H9 (cell line): ENCODE data around the gene RNF213. TPM values are rescaled to one million over a fixed set of nuclear protein-coding genes. Genes with fewer than 3 reads are reported as not detected.
A peak's percentile ranks its signal among the peaks of the same experiment; 100 is the strongest.

Experiments
- DNase-seq: peaks from one replicate; pipeline ENCODE4 v3.0.0-alpha.2; 2017
- H2AFZ ChIP-seq: one replicate; pipeline ENCODE4 v1.6.1; 2013; ENCODE audit warnings: mild to moderate bottlenecking, low read length, control low read depth, moderate library complexity
- H2AK5ac ChIP-seq: 2 replicates; pipeline ENCODE4 v1.6.1; 2013; ENCODE audit warnings: low read length, control low read depth, mixed read lengths; ENCODE audit not compliant: insufficient read length
- H2BK120ac ChIP-seq: one replicate; pipeline ENCODE4 v1.6.1; 2013; ENCODE audit warnings: low read depth, mild to moderate bottlenecking, low read length, control low read depth, inconsistent platforms; ENCODE audit not compliant: poor library complexity, severe bottlenecking
- H2BK12ac ChIP-seq: 2 replicates; pipeline ENCODE4 v1.6.1; 2013; ENCODE audit warnings: low read length, control low read depth, mixed read lengths, low read depth; ENCODE audit not compliant: insufficient read length
- H2BK15ac ChIP-seq: 2 replicates; pipeline ENCODE4 v1.6.1; 2013; ENCODE audit warnings: low read depth, low read length, control low read depth
- H2BK20ac ChIP-seq: one replicate; pipeline ENCODE4 v1.6.1; 2013; ENCODE audit warnings: low read depth, mild to moderate bottlenecking, low read length, control low read depth, inconsistent platforms; ENCODE audit not compliant: poor library complexity, severe bottlenecking
- H2BK5ac ChIP-seq: 2 replicates; pipeline ENCODE4 v1.6.1; 2013; ENCODE audit warnings: low read length, control low read depth, mixed read lengths; ENCODE audit not compliant: insufficient read length
- H3K14ac ChIP-seq: 2 replicates; pipeline ENCODE4 v1.6.1; 2013; ENCODE audit warnings: low read length, control low read depth; ENCODE audit not compliant: insufficient read depth
- H3K18ac ChIP-seq: 2 replicates; pipeline ENCODE4 v1.6.1; 2013; ENCODE audit warnings: low read depth, mild to moderate bottlenecking, mixed read lengths, low read length, control low read depth; ENCODE audit not compliant: insufficient read length
- H3K23ac ChIP-seq: 2 replicates; pipeline ENCODE4 v1.6.1; 2013; ENCODE audit warnings: low read length, control low read depth, mixed read lengths, low read depth; ENCODE audit not compliant: insufficient read length
- H3K23me2 ChIP-seq: 2 replicates; pipeline ENCODE4 v1.6.1; 2013; ENCODE audit warnings: low read depth, mild to moderate bottlenecking, mixed read lengths, low read length, control low read depth; ENCODE audit not compliant: insufficient read length, poor library complexity, severe bottlenecking
- H3K27ac ChIP-seq: 2 replicates; pipeline ENCODE4 v1.5.1; 2013; ENCODE audit warnings: low read length, control low read depth, mixed read lengths, low read depth; ENCODE audit not compliant: insufficient read length
- H3K27me3 ChIP-seq: 2 replicates; pipeline ENCODE4 v1.6.1; 2013; ENCODE audit warnings: low read length, control low read depth, inconsistent platforms; ENCODE audit not compliant: insufficient read depth
- H3K4ac ChIP-seq: 2 replicates; pipeline ENCODE4 v1.6.1; 2013; ENCODE audit warnings: low read depth, mild to moderate bottlenecking, control low read depth, inconsistent platforms, low read length, moderate library complexity
- H3K4me1 ChIP-seq: 2 replicates; pipeline ENCODE4 v1.6.1; 2013; ENCODE audit warnings: low read length, control low read depth, inconsistent platforms; ENCODE audit not compliant: insufficient read depth
- H3K4me2 ChIP-seq: 2 replicates; pipeline ENCODE4 v1.6.1; 2013; ENCODE audit warnings: low read length, control low read depth, mixed read lengths; ENCODE audit not compliant: insufficient read length, insufficient read depth
- H3K56ac ChIP-seq: 2 replicates; pipeline ENCODE4 v1.6.1; 2013; ENCODE audit warnings: low read depth, mild to moderate bottlenecking, mixed read lengths, low read length, control low read depth; ENCODE audit not compliant: insufficient read length
- H3K79me1 ChIP-seq: 2 replicates; pipeline ENCODE4 v1.6.1; 2013; ENCODE audit warnings: low read depth, mild to moderate bottlenecking, moderate library complexity, low read length, control low read depth, inconsistent platforms; ENCODE audit not compliant: insufficient read depth, poor library complexity, severe bottlenecking
- H3K79me2 ChIP-seq: 2 replicates; pipeline ENCODE4 v1.6.1; 2013; ENCODE audit warnings: low read length, control low read depth, inconsistent platforms; ENCODE audit not compliant: insufficient read depth
- H3K9ac ChIP-seq: 2 replicates; pipeline ENCODE4 v1.6.1; 2013; ENCODE audit warnings: low read length, control low read depth, mixed read lengths; ENCODE audit not compliant: insufficient read length; ENCODE audit errors: extremely low read depth
- H3K9me3 ChIP-seq: one replicate; pipeline ENCODE4 v1.6.1; 2013; ENCODE audit warnings: low read depth, low read length, inconsistent platforms; ENCODE audit not compliant: control insufficient read depth
- H3T11ph ChIP-seq: one replicate; pipeline ENCODE4 v1.6.1; 2013; ENCODE audit warnings: mild to moderate bottlenecking, low read length, control low read depth, inconsistent platforms
- H4K20me1 ChIP-seq: one replicate; pipeline ENCODE4 v1.6.1; 2013; ENCODE audit not compliant: control insufficient read depth, insufficient read length, insufficient read depth
- H4K5ac ChIP-seq: 2 replicates; pipeline ENCODE4 v1.6.1; 2013; ENCODE audit warnings: low read depth, mild to moderate bottlenecking, mixed read lengths, low read length, control low read depth; ENCODE audit not compliant: insufficient read length
- H4K8ac ChIP-seq: replicated peaks from 2 replicates; pipeline ENCODE4 v1.6.1; 2013; ENCODE audit warnings: low read length, control low read depth, mixed read lengths, low read depth; ENCODE audit not compliant: insufficient read length
- H4K91ac ChIP-seq: 2 replicates; pipeline ENCODE4 v1.6.1; 2013; ENCODE audit warnings: low read depth, mild to moderate bottlenecking, moderate library complexity, mixed read lengths, low read length, control low read depth; ENCODE audit not compliant: insufficient read length
- H3K27ac Mint-ChIP-seq, 3 experiments: 2 replicates in 2 of 3; 3 replicates in 1 of 3; pipeline ENCODE4 v1.8.0; 2020 to 2021; ENCODE audit warnings: mixed read lengths in 3 of 3, mild to moderate bottlenecking in 1 of 3, moderate library complexity in 1 of 3
- H3K27me3 Mint-ChIP-seq: 2 replicates; pipeline ENCODE4 v1.8.0; 2021; ENCODE audit warnings: low read depth, mild to moderate bottlenecking, moderate library complexity, mixed read lengths
- H3K36me3 Mint-ChIP-seq, 3 experiments: 2 replicates in 2 of 3; 3 replicates in 1 of 3; pipeline ENCODE4 v1.8.0; 2020 to 2021; ENCODE audit warnings: low read depth in 3 of 3, mixed read lengths in 3 of 3; ENCODE audit not compliant: insufficient read depth in 1 of 3
- H3K4me1 Mint-ChIP-seq, 2 experiments: 2 replicates each; pipeline ENCODE4 v1.8.0; 2020; ENCODE audit warnings: mixed read lengths in 2 of 2
- H3K4me3 Mint-ChIP-seq, 2 experiments: 2 replicates in 1 of 2; 3 replicates in 1 of 2; pipeline ENCODE4 v1.8.0; 2020 to 2021; ENCODE audit warnings: mild to moderate bottlenecking in 2 of 2, mixed read lengths in 2 of 2, moderate library complexity in 1 of 2
- H3K9me3 Mint-ChIP-seq, 2 experiments: 2 replicates in 1 of 2; 3 replicates in 1 of 2; pipeline ENCODE4 v1.8.0; 2020; ENCODE audit warnings: mild to moderate bottlenecking in 2 of 2, mixed read lengths in 2 of 2, moderate library complexity in 1 of 2
- WGBS: extraction: QIAGEN DNeasy Blood & Tissue Kit; methylation state at CpG from one replicate; pipeline ENCODE4 v1.1.7; 2013; ENCODE audit warnings: missing lambda C conversion rate, low lambda C conversion rate, mixed read lengths; ENCODE audit not compliant: insufficient read length; ENCODE audit errors: extremely low coverage; 5-methylcytosine and 5-hydroxymethylcytosine counted together
- total RNA-seq: library from RNA; stranded (reverse); gene quantifications from 2 replicates; pipeline ENCODE4 v1.2.1, GENCODE V29; 2021
- TF ChIP-seq, protein P1 (sequence below): fragments of 200-600 bp; sonication (generic); conservative IDR thresholded peaks from 3 replicates; pipeline ENCODE4 v1.8.0; 2021; ENCODE audit warnings: antibody characterized with exemption, mild to moderate bottlenecking

RNF213 gene
- total RNA-seq, 1 experiment from 2014 or later, result 34.3 TPM

DNA sequence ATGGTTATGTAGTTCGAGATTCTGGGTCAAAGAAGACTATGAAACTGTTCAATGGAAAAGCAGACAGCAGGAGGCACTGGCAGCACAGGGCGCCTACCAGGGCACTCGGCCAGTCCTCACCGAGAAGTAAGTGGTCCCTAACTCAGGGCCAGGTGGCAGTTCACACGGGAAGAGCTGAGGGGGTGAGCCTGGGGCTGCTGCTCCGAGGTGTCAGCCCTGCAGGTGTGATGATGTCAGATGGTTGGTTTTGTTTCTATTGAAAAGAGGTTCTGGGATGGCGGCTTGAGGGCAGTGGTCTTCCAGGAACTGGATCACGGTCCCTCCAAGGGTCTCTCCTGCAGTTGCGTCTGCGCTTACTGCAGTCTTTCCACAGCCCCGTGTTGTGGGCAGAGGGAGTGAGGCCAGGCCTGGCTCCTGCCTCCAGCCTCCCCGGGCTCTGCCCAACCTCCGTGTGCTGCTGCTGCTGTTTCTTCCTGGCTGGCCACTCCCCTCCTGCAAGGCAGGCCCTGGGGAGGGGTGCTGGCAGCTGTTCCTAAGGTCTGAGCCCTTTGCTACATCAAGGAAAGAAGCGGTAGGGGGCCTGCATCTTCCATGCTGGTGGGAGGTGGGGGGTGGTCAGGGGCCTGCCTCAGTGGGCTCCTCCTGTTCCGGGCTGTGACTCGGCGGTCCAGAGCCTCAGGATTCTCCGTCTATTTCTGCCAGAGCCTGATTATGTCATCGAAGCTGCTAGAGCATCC, 22.6 kb downstream of the RNF213 start:
- Histone ChIP-seq H2AFZ (no peak overlapping the region), H3K9ac (no peak overlapping the region), H3K56ac (no peak overlapping the region), H3K4ac (no peak overlapping the region), H4K8ac (no peak overlapping the region), H3K9me3 (no peaks in the 10 kb centered on the region), H3T11ph (no peak overlapping the region), H3K27me3 (no peaks in the 10 kb centered on the region), H3K18ac (no peak overlapping the region), H4K5ac (no peak overlapping the region), H3K4me2 (no peak overlapping the region), H2BK12ac (no peak overlapping the region), H3K27ac (no peak overlapping the region), H2BK20ac (no peak overlapping the region), H2AK5ac (no peak overlapping the region), H4K91ac (no peak overlapping the region), H2BK5ac (no peak overlapping the region), H2BK120ac (no peak overlapping the region), H2BK15ac (no peak overlapping the region), H3K14ac (no peak overlapping the region), H3K4me1 (no peaks in the 10 kb centered on the region), H3K79me2 (no peaks in the 10 kb centered on the region), H3K23me2 (no peaks in the 10 kb centered on the region), H4K20me1 (peaks cover 3% of the 10 kb centered on the region), H3K23ac (no peak overlapping the region), H3K79me1 (no peaks in the 10 kb centered on the region)
- peaks cover 7 to 16% of the 10 kb centered on the region in 2 experiments for H3K4me1 Mint-ChIP-seq
- H3K36me3 Mint-ChIP-seq, result peaks cover 2 to 16% (median 6%) of the 10 kb centered on the region in 3 experiments; a peak in 5 of 7 replicates
- TF ChIP-seq, protein P1, sequence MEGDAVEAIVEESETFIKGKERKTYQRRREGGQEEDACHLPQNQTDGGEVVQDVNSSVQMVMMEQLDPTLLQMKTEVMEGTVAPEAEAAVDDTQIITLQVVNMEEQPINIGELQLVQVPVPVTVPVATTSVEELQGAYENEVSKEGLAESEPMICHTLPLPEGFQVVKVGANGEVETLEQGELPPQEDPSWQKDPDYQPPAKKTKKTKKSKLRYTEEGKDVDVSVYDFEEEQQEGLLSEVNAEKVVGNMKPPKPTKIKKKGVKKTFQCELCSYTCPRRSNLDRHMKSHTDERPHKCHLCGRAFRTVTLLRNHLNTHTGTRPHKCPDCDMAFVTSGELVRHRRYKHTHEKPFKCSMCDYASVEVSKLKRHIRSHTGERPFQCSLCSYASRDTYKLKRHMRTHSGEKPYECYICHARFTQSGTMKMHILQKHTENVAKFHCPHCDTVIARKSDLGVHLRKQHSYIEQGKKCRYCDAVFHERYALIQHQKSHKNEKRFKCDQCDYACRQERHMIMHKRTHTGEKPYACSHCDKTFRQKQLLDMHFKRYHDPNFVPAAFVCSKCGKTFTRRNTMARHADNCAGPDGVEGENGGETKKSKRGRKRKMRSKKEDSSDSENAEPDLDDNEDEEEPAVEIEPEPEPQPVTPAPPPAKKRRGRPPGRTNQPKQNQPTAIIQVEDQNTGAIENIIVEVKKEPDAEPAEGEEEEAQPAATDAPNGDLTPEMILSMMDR, result no peak
- H3K27ac Mint-ChIP-seq, result peak overlapping the region; percentile 63 to 92 (median 79); a peak in 4 of 7 replicates
- H3K27me3 Mint-ChIP-seq, result no peaks in the 10 kb centered on the region
- no peak overlapping the region for H3K4me3 Mint-ChIP-seq
- H3K9me3 Mint-ChIP-seq, result no peaks in the 10 kb centered on the region
- DNase-seq, result no peak
- no CpG with 5 or more reads among the region's 19 CpGs for WGBS
